HG02588 (cell line): ENCODE data around the gene OAS3.
A peak's percentile ranks its signal among the peaks of the same experiment; 100 is the strongest.
"Not testable (repeated sequence)": the region's sequence is repeated elsewhere in the genome, so short reads cannot be mapped to it uniquely, and the experiment has no call there.

Experiments used
- ATAC-seq: cut with Tn5 transposase; IDR thresholded peaks from one replicate; pipeline ENCODE4 v1.9.1; 2021; ENCODE audit warnings: mild to moderate bottlenecking, moderate library complexity; ENCODE audit not compliant: unreplicated experiment

The OAS3 gene

GRCh38 chr12:112937741-112938719 lies at the start of gene OAS3:
Gene OAS3 (plus strand): TSS chr12:112938474. CDS start chr12:112938531, 57 bp downstream.
- ATAC-seq, result no peak

- no peak for ATAC-seq
Measured at GRCh38 chr12:112891093-112892024, 46.9 kb upstream of the OAS3 start.

- ATAC-seq, result no peak
Measured at GRCh38 chr12:112892856-112893255, 45.4 kb upstream of the OAS3 start.

GRCh38 chr12:112894128-112894527 lies 44.1 kb upstream of the OAS3 start:
- peak; percentile 57 for ATAC-seq

GRCh38 chr12:112898380-112898779 lies 39.9 kb upstream of the OAS3 start:
- ATAC-seq, result no peak

GRCh38 chr12:112900298-112901145 lies 37.8 kb upstream of the OAS3 start:
- ATAC-seq, result no peak

GRCh38 chr12:112901271-112901670 lies 37.0 kb upstream of the OAS3 start:
- ATAC-seq, result no peak

- no peak for ATAC-seq
Measured at GRCh38 chr12:112904571-112904970, 33.7 kb upstream of the OAS3 start.

GRCh38 chr12:112905451-112906089 lies 32.7 kb upstream of the OAS3 start:
- no peak for ATAC-seq

GRCh38 chr12:112906712-112907414 lies 31.4 kb upstream of the OAS3 start, which contains the start of gene OAS1:
Gene OAS1 (plus strand): TSS chr12:112906962. CDS start chr12:112907040, 78 bp downstream.
- peak; percentile 74 for ATAC-seq

- ATAC-seq, result peak; percentile 61
Measured at GRCh38 chr12:112907415-112908157, 30.7 kb upstream of the OAS3 start.

- no peak for ATAC-seq
Measured at GRCh38 chr12:112908548-112908947, 29.7 kb upstream of the OAS3 start.

- no peak for ATAC-seq
Measured at GRCh38 chr12:112909693-112910092, 28.6 kb upstream of the OAS3 start.

GRCh38 chr12:112913038-112913688 lies 25.1 kb upstream of the OAS3 start:
- no peak for ATAC-seq

- not testable (repeated sequence) for ATAC-seq
Measured at GRCh38 chr12:112913888-112914287, 24.4 kb upstream of the OAS3 start.

- no peak for ATAC-seq
Measured at GRCh38 chr12:112916270-112916669, 22.0 kb upstream of the OAS3 start.

GRCh38 chr12:112919121-112919520 lies 19.2 kb upstream of the OAS3 start:
- no peak for ATAC-seq

GRCh38 chr12:112924986-112925385 lies 13.3 kb upstream of the OAS3 start:
- peak; percentile 76 for ATAC-seq
